GM03348 (cell line): ENCODE results near the gene CEP250.
"Not testable (repeated sequence)": the region's sequence is repeated elsewhere in the genome, so short reads cannot be mapped to it uniquely, and the experiment has no call there.

Experiments used
- DNase-seq: peaks from one replicate; pipeline ENCODE4 v3.0.0; 2012; ENCODE audit warnings: low spot score

CEP250 gene

GRCh38 chr20:35529552-35529951 lies 74.2 kb downstream of the CEP250 start, which contains the start of gene C20orf173:
C20orf173 (minus strand) TSS chr20:35529652; CDS start chr20:35529373, 279 bp downstream.
- no peak for DNase-seq

GRCh38 chr20:35539756-35540212 lies 84.4 kb downstream of the CEP250 start:
- DNase-seq = no peak

GRCh38 chr20:35541118-35541782 lies 85.9 kb downstream of the CEP250 start:
- no peak for DNase-seq

GRCh38 chr20:35541783-35542662 lies 86.6 kb downstream of the CEP250 start, which contains the start of gene ERGIC3:
ERGIC3 (plus strand) TSS chr20:35542078; CDS start chr20:35542098, 20 bp downstream.
- DNase-seq = peak; percentile 98

- DNase-seq = no peak
Measured at GRCh38 chr20:35542990-35543389, 87.6 kb downstream of the CEP250 start.

- DNase-seq = no peak
Measured at GRCh38 chr20:35544436-35544835, 89.0 kb downstream of the CEP250 start.

GRCh38 chr20:35544941-35545340 lies 89.5 kb downstream of the CEP250 start:
- DNase-seq = not testable (repeated sequence)

- no peak for DNase-seq
Measured at GRCh38 chr20:35546127-35546526, 90.7 kb downstream of the CEP250 start.

GRCh38 chr20:35547329-35547728 lies 91.9 kb downstream of the CEP250 start:
- DNase-seq = no peak

GRCh38 chr20:35551503-35551902 lies 96.1 kb downstream of the CEP250 start:
- no peak for DNase-seq

- no peak for DNase-seq
Measured at GRCh38 chr20:35552914-35553313, 97.5 kb downstream of the CEP250 start.

- not testable (repeated sequence) for DNase-seq
Measured at GRCh38 chr20:35555461-35555860, 100.1 kb downstream of the CEP250 start.

- no peak for DNase-seq
Measured at GRCh38 chr20:35555951-35556645, 100.7 kb downstream of the CEP250 start.

GRCh38 chr20:35556871-35557270 lies 101.5 kb downstream of the CEP250 start:
- DNase-seq = no peak

- no peak for DNase-seq
Measured at GRCh38 chr20:35558451-35558850, 103.1 kb downstream of the CEP250 start.

GRCh38 chr20:35559042-35559693 lies 103.8 kb downstream of the CEP250 start:
- no peak for DNase-seq

- no peak for DNase-seq
Measured at GRCh38 chr20:35560105-35560511, 104.7 kb downstream of the CEP250 start.

GRCh38 chr20:35560541-35560940 lies 105.1 kb downstream of the CEP250 start:
- no peak for DNase-seq

GRCh38 chr20:35561268-35561667 lies 105.9 kb downstream of the CEP250 start:
- DNase-seq = peak; percentile 49

- no peak for DNase-seq
Measured at GRCh38 chr20:35561671-35562070, 106.3 kb downstream of the CEP250 start.

- DNase-seq = no peak
Measured at GRCh38 chr20:35562541-35563110, 107.2 kb downstream of the CEP250 start.
